Measurements from ENCODE around the gene PKNOX2. TPM values are rescaled to one million over a fixed set of nuclear protein-coding genes. Genes with fewer than 3 reads are reported as not detected.

PKNOX2 gene
- total and polyA plus RNA-seq, 9 of the 15 experiments (the other 6 are each of a cell fraction or from before 2014, with no cell fraction given) = not detected

- TF ChIP-seq TEAD4 (IDR thresholded peaks at IDR 0.05; ENCODE audit: low read length) (no peak), TEAD4 (CRISPR knock-in tag; IDR thresholded peaks at IDR 0.05; ENCODE audit: borderline replicate concordance) (no peak), ZNF354B (CRISPR knock-in tag; IDR thresholded peaks at IDR 0.05) (no peak), DPF2 (IDR thresholded peaks at IDR 0.05) (no peak), ZNF518B (CRISPR knock-in tag; IDR thresholded peaks at IDR 0.05) (no peak), ZNF75A (CRISPR knock-in tag; IDR thresholded peaks at IDR 0.05) (no peak), ZNF311 (CRISPR knock-in tag; IDR thresholded peaks at IDR 0.05) (no peak), ZSCAN29 (IDR thresholded peaks at IDR 0.05) (no peak), TCF15 (CRISPR knock-in tag; IDR thresholded peaks at IDR 0.05) (no peak), ZFP36 (IDR thresholded peaks at IDR 0.05; ENCODE audit: low read depth, low read length, partially characterized antibody) (no peak)
- no peaks in the 10 kb centered on the region for H3K36me3 ChIP-seq (ENCODE audit: control insufficient read depth, insufficient read depth, low read length)
- no TSS peak for BruUV-seq (replicated peaks)
- no peaks in the 10 kb centered on the region for H3K79me2 ChIP-seq (ENCODE audit: control insufficient read depth, insufficient read depth, low read length)
- ATAC-seq = no peak
- H3K27me3 ChIP-seq (ENCODE audit: control insufficient read depth in 2 of 2, insufficient read depth in 2 of 2, low read length in 2 of 2) = no peaks in the 10 kb centered on the region
- WGBS (ENCODE audit: insufficient coverage, low coverage, missing lambda C conversion rate) = 73% methylated on average over 2 of the region's 2 CpGs
- no peak for FAIRE-seq
- no peak overlapping the region for H3K9ac ChIP-seq (ENCODE audit: insufficient read depth in 1 of 2, low read depth in 2 of 2, low read length in 2 of 2)
- intact Hi-C loops (cut with micrococcal nuclease) = no loop called here
- H3K27ac ChIP-seq (ENCODE audit: extremely low read depth, low read depth, low read length) = no peak overlapping the region
- ChIA-PET CTCF (ENCODE audit: low intra/inter-chr PET ratio) (interaction anchor here (0.6 kb wide), 1 partner anchor 73 kb away, joined by 5 read pairs; no protein-coding TSS in a partner anchor), POLR2A (interaction anchor here (0.6 to 0.7 kb wide), 2 partner anchors 88 to 125 kb away, joined by 3 read pairs; no protein-coding TSS in a partner anchor)
- in situ Hi-C loops (cut with MboI) = no loop called here
- no peaks in the 10 kb centered on the region for H3K9me3 ChIP-seq (replicated peaks; ENCODE audit: control insufficient read depth, insufficient read depth, low read depth, low read length)
- H4K20me1 ChIP-seq (replicated peaks; ENCODE audit: control insufficient read depth, insufficient read depth, low read length) = no peaks in the 10 kb centered on the region
- no peak overlapping the region for H3K4me2 ChIP-seq (ENCODE audit: insufficient read depth, low read length)
- no peak overlapping the region for H3K4me3 ChIP-seq
- H2AFZ ChIP-seq (ENCODE audit: low read depth, low read length) = peak overlapping the region; percentile 30; the same call in 1 of the 2 replicates
- no peaks in the 10 kb centered on the region for H3K9me1 ChIP-seq (ENCODE audit: control insufficient read depth, insufficient read depth, low read length)
- DNase-seq (ENCODE audit: extremely low read depth in 1 of 4, low spot score in 3 of 4) = no peak
- H3K4me1 ChIP-seq (replicated peaks in 1 of 2; ENCODE audit: control insufficient read depth in 2 of 2, insufficient read depth in 2 of 2, low read length in 2 of 2) = peaks cover 0 to 4% of the 10 kb centered on the region in 2 experiments; a peak in 3 of 5 replicates
Measured at GRCh38 chr11:125468852-125469251, 304.3 kb downstream of the PKNOX2 start.
